Ishikawa (cell line): Measurements from ENCODE around the gene RAB3IL1.

ENCODE experiments used
- CREB1 ChIP-seq: IDR thresholded peaks from 2 replicates; pipeline ENCODE4 v1.6.1; 2012; ENCODE audit warnings: low read depth
- EGR1 ChIP-seq: IDR thresholded peaks from 2 replicates; pipeline ENCODE4 v1.6.1; 2012
- EP300 ChIP-seq: IDR thresholded peaks from 2 replicates; pipeline ENCODE4 v1.6.1; 2012; ENCODE audit warnings: borderline replicate concordance
- TEAD4 ChIP-seq: IDR thresholded peaks from 2 replicates; pipeline ENCODE4 v1.6.1; 2012
- YY1 ChIP-seq: IDR thresholded peaks from 2 replicates; pipeline ENCODE4 v1.6.1; 2012; ENCODE audit warnings: low read depth
- TF ChIP-seq, protein P1 (sequence below): IDR thresholded peaks from 2 replicates; pipeline ENCODE4 v1.6.1; 2012; ENCODE audit warnings: low read depth, mild to moderate bottlenecking
- TF ChIP-seq, protein P2 (sequence below): IDR thresholded peaks from 2 replicates; pipeline ENCODE4 v1.6.1; 2012
- TF ChIP-seq, protein P3 (sequence below): IDR thresholded peaks from 2 replicates; pipeline ENCODE4 v1.6.1; 2012

DNA sequence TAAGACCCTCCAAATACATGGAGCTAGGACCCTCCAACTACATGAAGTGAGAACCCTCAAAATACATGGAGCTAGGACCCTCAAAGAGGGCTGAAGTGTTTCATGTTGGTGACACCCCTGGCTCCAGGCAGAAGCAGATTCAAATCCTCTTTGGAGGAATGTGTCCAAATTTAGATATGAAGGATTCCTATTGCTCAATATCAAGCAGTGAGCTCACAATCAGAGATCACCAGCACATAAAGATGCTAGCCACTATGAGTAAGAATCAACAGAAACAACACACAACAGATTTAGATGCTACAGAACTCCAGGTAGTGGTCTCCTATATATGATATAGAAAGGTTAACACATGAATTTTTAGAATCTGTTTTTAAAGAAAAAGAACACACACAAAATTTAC lies 11.2 kb upstream of the RAB3IL1 start:
- TF ChIP-seq EP300 (no peak), CREB1 (no peak), YY1 (no peak), TEAD4 (no peak), EGR1 (no peak)
- TF ChIP-seq, protein P1, sequence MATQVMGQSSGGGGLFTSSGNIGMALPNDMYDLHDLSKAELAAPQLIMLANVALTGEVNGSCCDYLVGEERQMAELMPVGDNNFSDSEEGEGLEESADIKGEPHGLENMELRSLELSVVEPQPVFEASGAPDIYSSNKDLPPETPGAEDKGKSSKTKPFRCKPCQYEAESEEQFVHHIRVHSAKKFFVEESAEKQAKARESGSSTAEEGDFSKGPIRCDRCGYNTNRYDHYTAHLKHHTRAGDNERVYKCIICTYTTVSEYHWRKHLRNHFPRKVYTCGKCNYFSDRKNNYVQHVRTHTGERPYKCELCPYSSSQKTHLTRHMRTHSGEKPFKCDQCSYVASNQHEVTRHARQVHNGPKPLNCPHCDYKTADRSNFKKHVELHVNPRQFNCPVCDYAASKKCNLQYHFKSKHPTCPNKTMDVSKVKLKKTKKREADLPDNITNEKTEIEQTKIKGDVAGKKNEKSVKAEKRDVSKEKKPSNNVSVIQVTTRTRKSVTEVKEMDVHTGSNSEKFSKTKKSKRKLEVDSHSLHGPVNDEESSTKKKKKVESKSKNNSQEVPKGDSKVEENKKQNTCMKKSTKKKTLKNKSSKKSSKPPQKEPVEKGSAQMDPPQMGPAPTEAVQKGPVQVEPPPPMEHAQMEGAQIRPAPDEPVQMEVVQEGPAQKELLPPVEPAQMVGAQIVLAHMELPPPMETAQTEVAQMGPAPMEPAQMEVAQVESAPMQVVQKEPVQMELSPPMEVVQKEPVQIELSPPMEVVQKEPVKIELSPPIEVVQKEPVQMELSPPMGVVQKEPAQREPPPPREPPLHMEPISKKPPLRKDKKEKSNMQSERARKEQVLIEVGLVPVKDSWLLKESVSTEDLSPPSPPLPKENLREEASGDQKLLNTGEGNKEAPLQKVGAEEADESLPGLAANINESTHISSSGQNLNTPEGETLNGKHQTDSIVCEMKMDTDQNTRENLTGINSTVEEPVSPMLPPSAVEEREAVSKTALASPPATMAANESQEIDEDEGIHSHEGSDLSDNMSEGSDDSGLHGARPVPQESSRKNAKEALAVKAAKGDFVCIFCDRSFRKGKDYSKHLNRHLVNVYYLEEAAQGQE = no peak
- TF ChIP-seq, protein P2, sequence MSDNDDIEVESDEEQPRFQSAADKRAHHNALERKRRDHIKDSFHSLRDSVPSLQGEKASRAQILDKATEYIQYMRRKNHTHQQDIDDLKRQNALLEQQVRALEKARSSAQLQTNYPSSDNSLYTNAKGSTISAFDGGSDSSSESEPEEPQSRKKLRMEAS = no peak
- TF ChIP-seq, protein P3, sequence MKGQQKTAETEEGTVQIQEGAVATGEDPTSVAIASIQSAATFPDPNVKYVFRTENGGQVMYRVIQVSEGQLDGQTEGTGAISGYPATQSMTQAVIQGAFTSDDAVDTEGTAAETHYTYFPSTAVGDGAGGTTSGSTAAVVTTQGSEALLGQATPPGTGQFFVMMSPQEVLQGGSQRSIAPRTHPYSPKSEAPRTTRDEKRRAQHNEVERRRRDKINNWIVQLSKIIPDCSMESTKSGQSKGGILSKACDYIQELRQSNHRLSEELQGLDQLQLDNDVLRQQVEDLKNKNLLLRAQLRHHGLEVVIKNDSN = no peak
